Measurements from ENCODE around the gene ASIC2.
"Not testable (repeated sequence)": the region's sequence is repeated elsewhere in the genome, so short reads cannot be mapped to it uniquely, and the experiment has no call there.

GRCh38 chr17:32969231-32969630 is 323.9 kb downstream of the ASIC2 start:
- not testable (repeated sequence) for TF ChIP-seq CTCF (conservative IDR thresholded peaks at IDR 0.05); EZH2 (IDR thresholded peaks at IDR 0.05; ENCODE audit: low read depth)
